Gastroesophageal sphincter (tissue), 3 donors: Measurements from ENCODE around the gene SLC39A11.

Experiments used
- CTCF ChIP-seq, 4 experiments: fragments of 200-600 bp in 2 of 4; fragments of 450-650 bp in 2 of 4; sonication (generic) in 1 of 4; IDR thresholded peaks; one replicate each; pipeline ENCODE4 v1.5.1; 2017 to 2019; ENCODE audit warnings: antibody characterized with exemption in 4 of 4, mild to moderate bottlenecking in 2 of 4, moderate library complexity in 2 of 4
- EP300 ChIP-seq: sonication (generic); formaldehyde crosslinking; IDR thresholded peaks from one replicate; pipeline ENCODE4 v1.6.1; 2017; ENCODE audit warnings: antibody characterized with exemption, mild to moderate bottlenecking
- POLR2A ChIP-seq, 2 donors: fragments of 450-650 bp; IDR thresholded peaks; one replicate each; pipeline ENCODE4 v1.6.1; 2017; ENCODE audit warnings: antibody characterized with exemption in 2 of 2, mild to moderate bottlenecking in 2 of 2, moderate library complexity in 1 of 2
- POLR2AphosphoS5 ChIP-seq: sonication (generic); formaldehyde crosslinking; IDR thresholded peaks from one replicate; pipeline ENCODE4 v1.6.1; 2017; ENCODE audit warnings: antibody characterized with exemption

DNA sequence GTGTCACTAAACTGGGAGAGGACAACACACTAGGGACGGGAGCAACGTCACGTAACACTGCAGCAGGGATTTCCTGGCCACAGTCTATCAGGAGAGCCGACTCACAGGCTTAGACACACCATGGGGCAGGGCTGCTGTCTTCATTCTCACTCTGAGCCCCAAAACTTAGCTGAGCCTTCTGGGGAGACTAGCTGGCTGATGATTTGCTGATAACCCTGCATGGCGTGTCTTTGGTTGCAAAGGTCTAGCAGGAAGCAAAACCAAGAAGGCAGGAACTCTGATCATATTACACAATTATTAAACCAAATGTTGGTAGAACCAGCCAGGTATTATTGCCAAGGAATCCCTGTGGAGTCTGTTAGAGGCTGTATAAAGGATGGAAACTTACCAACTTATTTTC, 345.0 kb downstream of the SLC39A11 start:
- no peak for TF ChIP-seq CTCF (IDR thresholded peaks at IDR 0.05)
- no peak for TF ChIP-seq EP300
- TF ChIP-seq POLR2AphosphoS5 = no peak
- no peak for TF ChIP-seq POLR2A (IDR thresholded peaks at IDR 0.05)
